ENCODE data around the gene BCL6. TPM values are rescaled to one million over a fixed set of nuclear protein-coding genes. Genes with fewer than 3 reads are reported as not detected.
A peak's percentile ranks its signal among the peaks of the same experiment; 100 is the strongest.

The BCL6 gene
- total RNA-seq, 1 experiment from 2014 or later, result 10.2 TPM

DNA sequence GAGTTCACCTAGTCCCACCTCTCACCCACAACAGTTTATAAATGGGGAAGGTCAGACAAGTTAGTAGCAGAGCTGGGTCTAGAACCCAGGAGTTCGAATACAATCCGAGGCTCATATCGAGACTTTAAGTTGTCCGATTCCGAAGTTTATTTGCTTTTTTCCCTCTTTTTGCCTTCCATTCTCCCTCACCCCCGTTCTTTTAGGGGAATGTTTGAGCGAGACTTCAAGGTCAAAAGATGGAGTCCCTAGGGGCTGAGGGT lies 7.3 kb downstream of the BCL6 start:
- TF ChIP-seq GTF2I (CRISPR knock-in tag; conservative IDR thresholded peaks at IDR 0.05) (no peak), ZNF232 (CRISPR knock-in tag; IDR thresholded peaks at IDR 0.05) (no peak)
- TF ChIP-seq, protein P1, sequence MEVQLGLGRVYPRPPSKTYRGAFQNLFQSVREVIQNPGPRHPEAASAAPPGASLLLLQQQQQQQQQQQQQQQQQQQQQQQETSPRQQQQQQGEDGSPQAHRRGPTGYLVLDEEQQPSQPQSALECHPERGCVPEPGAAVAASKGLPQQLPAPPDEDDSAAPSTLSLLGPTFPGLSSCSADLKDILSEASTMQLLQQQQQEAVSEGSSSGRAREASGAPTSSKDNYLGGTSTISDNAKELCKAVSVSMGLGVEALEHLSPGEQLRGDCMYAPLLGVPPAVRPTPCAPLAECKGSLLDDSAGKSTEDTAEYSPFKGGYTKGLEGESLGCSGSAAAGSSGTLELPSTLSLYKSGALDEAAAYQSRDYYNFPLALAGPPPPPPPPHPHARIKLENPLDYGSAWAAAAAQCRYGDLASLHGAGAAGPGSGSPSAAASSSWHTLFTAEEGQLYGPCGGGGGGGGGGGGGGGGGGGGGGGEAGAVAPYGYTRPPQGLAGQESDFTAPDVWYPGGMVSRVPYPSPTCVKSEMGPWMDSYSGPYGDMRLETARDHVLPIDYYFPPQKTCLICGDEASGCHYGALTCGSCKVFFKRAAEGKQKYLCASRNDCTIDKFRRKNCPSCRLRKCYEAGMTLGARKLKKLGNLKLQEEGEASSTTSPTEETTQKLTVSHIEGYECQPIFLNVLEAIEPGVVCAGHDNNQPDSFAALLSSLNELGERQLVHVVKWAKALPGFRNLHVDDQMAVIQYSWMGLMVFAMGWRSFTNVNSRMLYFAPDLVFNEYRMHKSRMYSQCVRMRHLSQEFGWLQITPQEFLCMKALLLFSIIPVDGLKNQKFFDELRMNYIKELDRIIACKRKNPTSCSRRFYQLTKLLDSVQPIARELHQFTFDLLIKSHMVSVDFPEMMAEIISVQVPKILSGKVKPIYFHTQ (CRISPR knock-in tag; IDR thresholded peaks at IDR 0.05), result no peak
- Mint-ChIP-seq H3K36me3 (peaks cover 6% of the 10 kb centered on the region), H3K9me3 (no peaks in the 10 kb centered on the region), H3K27ac (peak overlapping the region; percentile 93), H3K4me1 (peaks cover 48% of the 10 kb centered on the region), H3K27me3 (ENCODE audit: low read depth) (peaks cover 31% of the 10 kb centered on the region), H3K4me3 (peak overlapping the region; percentile 82)
- ChIA-PET POLR2A (interaction anchor here (2.3 to 4.6 kb wide), 4 partner anchors 8 to 1210 kb away, joined by 12 to 41 read pairs (median 19); partner anchors contain the start of genes BCL6 and LPP), CTCF (interaction anchor here (0.9 to 4.7 kb wide), 21 partner anchors 11 to 1303 kb away, joined by 3 to 132 read pairs (median 4); partner anchors contain the start of gene LPP)
- no peak for DNase-seq (ENCODE audit: low spot score)
- ATAC-seq, result no peak

DNA sequence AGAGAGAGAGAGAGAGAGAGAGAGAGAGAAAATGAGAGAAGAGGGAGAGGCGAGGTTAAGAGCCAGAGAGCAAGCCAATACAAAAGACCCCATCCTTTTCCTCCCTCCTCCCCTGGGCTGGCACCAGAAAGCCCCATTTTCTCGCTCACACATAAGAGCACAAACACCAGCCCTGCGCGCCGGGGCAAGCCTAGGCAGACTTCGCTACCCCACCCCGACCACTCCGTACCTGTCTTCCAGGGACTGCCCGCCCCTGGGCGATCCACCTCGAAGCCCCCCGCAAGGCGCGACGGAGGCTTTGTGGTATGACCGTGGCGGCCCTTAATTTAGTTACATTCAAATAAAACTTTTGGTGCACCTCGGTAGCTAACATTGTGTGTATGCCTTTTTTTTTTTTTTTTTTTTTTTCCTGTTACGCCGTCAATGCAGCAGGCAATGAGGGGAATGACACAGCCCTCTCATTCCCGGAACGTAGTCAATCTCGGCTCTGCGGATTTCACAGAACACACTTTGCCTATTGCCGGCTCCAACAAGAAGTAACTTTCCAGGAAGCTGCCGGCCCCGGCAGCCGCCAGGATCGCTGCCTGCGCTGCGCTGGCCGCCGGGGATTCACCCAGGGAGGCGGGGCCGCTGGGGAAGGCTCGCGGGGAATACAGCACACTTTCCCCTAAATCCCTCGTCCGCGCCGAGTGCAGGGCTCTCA lies 7.7 kb downstream of the BCL6 start:
- H3K27ac Mint-ChIP-seq, result peak overlapping the region; percentile 93

DNA sequence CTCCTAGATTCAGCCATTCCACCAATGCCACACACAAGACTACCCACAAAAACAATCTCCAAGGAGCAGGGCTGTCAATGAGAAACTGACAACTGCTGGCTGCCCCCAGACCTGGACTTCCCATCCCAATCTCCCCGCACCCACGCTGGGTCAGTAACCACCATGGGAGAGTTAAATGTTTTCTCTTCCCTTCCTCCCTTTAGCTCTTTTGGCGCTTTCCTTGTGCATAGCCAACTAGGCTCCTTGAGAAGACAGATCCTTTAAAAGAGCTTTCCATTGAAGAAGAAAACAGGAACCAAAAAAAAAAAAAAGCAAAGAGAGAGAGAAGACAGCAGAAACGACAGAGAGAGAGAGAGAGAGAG lies 8.3 kb downstream of the BCL6 start:
- Mint-ChIP-seq H3K4me1 (peaks cover 40% of the 10 kb centered on the region), H3K36me3 (peaks cover 6% of the 10 kb centered on the region), H3K4me3 (peak overlapping the region; percentile 82), H3K27me3 (ENCODE audit: low read depth) (peaks cover 26% of the 10 kb centered on the region), H3K27ac (peak overlapping the region; percentile 17; the same call in 1 of the 2 replicates), H3K9me3 (no peaks in the 10 kb centered on the region)
- ChIA-PET CTCF (interaction anchor here (0.7 to 4.7 kb wide), 9 partner anchors 9 to 1305 kb away, joined by 3 to 132 read pairs (median 6); partner anchors contain the start of gene BCL6), POLR2A (interaction anchor here (0.7 to 4.6 kb wide), 9 partner anchors 9 to 1030 kb away, joined by 3 to 41 read pairs (median 6); partner anchors contain the start of genes BCL6 and LPP)
- TF ChIP-seq, protein P2, sequence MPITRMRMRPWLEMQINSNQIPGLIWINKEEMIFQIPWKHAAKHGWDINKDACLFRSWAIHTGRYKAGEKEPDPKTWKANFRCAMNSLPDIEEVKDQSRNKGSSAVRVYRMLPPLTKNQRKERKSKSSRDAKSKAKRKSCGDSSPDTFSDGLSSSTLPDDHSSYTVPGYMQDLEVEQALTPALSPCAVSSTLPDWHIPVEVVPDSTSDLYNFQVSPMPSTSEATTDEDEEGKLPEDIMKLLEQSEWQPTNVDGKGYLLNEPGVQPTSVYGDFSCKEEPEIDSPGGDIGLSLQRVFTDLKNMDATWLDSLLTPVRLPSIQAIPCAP (CRISPR knock-in tag; IDR thresholded peaks at IDR 0.05), result no peak
- TF ChIP-seq, protein P3, sequence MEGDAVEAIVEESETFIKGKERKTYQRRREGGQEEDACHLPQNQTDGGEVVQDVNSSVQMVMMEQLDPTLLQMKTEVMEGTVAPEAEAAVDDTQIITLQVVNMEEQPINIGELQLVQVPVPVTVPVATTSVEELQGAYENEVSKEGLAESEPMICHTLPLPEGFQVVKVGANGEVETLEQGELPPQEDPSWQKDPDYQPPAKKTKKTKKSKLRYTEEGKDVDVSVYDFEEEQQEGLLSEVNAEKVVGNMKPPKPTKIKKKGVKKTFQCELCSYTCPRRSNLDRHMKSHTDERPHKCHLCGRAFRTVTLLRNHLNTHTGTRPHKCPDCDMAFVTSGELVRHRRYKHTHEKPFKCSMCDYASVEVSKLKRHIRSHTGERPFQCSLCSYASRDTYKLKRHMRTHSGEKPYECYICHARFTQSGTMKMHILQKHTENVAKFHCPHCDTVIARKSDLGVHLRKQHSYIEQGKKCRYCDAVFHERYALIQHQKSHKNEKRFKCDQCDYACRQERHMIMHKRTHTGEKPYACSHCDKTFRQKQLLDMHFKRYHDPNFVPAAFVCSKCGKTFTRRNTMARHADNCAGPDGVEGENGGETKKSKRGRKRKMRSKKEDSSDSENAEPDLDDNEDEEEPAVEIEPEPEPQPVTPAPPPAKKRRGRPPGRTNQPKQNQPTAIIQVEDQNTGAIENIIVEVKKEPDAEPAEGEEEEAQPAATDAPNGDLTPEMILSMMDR (IDR thresholded peaks at IDR 0.05), result no peak
- no peak for ATAC-seq
- DNase-seq (ENCODE audit: low spot score), result no peak

More for the DNA sequence above, 7.7 kb downstream of the BCL6 start:
- no peaks in the 10 kb centered on the region for H3K9me3 Mint-ChIP-seq
- ATAC-seq (peak; percentile 2), DNase-seq (ENCODE audit: low spot score) (peak; percentile 64)
- ChIA-PET POLR2A (interaction anchor here (0.7 to 4.6 kb wide), 10 partner anchors 8 to 1211 kb away, joined by 3 to 41 read pairs (median 8); partner anchors contain the start of genes BCL6 and LPP), CTCF (interaction anchor here (0.7 to 4.7 kb wide), 23 partner anchors 8 to 1304 kb away, joined by 3 to 132 read pairs (median 6); partner anchors contain the start of genes BCL6 and LPP)
- H3K4me3 Mint-ChIP-seq, result peak overlapping the region; percentile 82
- peaks cover 6% of the 10 kb centered on the region for H3K36me3 Mint-ChIP-seq
- peaks cover 43% of the 10 kb centered on the region for H3K4me1 Mint-ChIP-seq
- H3K27me3 Mint-ChIP-seq (ENCODE audit: low read depth), result peaks cover 28% of the 10 kb centered on the region
- TF ChIP-seq ZNF121 (CRISPR knock-in tag; IDR thresholded peaks at IDR 0.05) (0 out of 2 replicates have a peak, but pooled peaks have one; percentile 26), PRRX2 (CRISPR knock-in tag; IDR thresholded peaks at IDR 0.05) (no peak), NR1H2 (CRISPR knock-in tag; IDR thresholded peaks at IDR 0.05) (no peak), ESRRA (CRISPR knock-in tag; IDR thresholded peaks at IDR 0.05; ENCODE audit: borderline replicate concordance) (no peak), CREB1 (CRISPR knock-in tag; IDR thresholded peaks at IDR 0.05) (no peak)
- TF ChIP-seq, protein P4, sequence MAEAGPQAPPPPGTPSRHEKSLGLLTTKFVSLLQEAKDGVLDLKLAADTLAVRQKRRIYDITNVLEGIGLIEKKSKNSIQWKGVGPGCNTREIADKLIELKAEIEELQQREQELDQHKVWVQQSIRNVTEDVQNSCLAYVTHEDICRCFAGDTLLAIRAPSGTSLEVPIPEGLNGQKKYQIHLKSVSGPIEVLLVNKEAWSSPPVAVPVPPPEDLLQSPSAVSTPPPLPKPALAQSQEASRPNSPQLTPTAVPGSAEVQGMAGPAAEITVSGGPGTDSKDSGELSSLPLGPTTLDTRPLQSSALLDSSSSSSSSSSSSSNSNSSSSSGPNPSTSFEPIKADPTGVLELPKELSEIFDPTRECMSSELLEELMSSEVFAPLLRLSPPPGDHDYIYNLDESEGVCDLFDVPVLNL (CRISPR knock-in tag; IDR thresholded peaks at IDR 0.05; ENCODE audit: borderline replicate concordance, low read depth), result no peak
- TF ChIP-seq, protein P5, sequence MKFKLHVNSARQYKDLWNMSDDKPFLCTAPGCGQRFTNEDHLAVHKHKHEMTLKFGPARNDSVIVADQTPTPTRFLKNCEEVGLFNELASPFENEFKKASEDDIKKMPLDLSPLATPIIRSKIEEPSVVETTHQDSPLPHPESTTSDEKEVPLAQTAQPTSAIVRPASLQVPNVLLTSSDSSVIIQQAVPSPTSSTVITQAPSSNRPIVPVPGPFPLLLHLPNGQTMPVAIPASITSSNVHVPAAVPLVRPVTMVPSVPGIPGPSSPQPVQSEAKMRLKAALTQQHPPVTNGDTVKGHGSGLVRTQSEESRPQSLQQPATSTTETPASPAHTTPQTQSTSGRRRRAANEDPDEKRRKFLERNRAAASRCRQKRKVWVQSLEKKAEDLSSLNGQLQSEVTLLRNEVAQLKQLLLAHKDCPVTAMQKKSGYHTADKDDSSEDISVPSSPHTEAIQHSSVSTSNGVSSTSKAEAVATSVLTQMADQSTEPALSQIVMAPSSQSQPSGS (CRISPR knock-in tag; IDR thresholded peaks at IDR 0.05; ENCODE audit: borderline replicate concordance, low read depth), result no peak

Data from WTC11 (cell line).